ENCODE measurements around the gene TRPC4.

TRPC4 gene

DNA sequence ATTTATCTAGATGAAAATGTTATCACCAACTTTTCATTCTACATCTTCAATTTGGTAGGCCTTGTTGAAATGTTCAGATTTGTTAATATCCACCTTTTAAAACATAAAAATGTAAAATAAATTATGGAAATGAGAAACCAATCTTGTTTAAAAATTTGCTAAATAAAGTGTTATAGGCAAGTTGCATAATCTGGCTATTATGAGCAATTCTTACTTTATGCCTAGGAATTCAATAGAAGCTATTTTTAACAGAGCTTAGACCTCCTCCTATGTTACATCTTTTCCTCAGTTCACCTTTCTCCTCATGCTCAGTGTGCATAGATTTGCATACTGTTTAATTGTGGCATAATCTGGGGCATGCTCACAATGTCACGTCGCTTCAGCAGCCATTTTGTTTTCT, 183.1 kb downstream of the TRPC4 start:
- Mint-ChIP-seq H3K4me3 (no peak overlapping the region), H3K4me1 (ENCODE audit: low read depth in 2 of 2) (no peaks in the 10 kb centered on the region), H3K9me3 (peaks cover 0 to 3% of the 10 kb centered on the region in 2 donors), H3K36me3 (ENCODE audit: insufficient read depth) (no peaks in the 10 kb centered on the region), H3K27me3 (no peaks in the 10 kb centered on the region), H3K27ac (no peak overlapping the region)
- no peak for DNase-seq
- ATAC-seq (replicated peaks) = no peak

DNA sequence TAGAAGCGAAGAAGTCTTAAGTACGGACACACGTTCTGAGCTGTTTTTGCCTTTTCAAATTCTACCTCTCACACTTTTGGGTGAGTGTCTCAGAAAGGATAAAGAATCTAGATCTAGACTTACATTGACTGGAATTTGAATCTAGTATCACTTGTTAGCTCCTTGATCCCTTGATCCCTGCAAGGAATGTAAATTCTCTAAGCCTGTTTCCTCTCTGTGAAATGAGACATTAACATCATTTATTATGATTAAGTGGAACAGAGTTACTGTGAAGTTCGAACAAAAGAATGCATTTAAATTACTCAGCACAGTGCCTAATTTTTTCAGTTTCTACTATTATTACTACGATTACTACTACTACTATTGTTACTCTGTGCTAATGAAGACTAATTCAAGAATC, 184.4 kb downstream of the TRPC4 start:
- ATAC-seq (replicated peaks) (no peak), DNase-seq (no peak)
- Mint-ChIP-seq H3K4me1 (ENCODE audit: low read depth in 2 of 2) (no peaks in the 10 kb centered on the region), H3K36me3 (ENCODE audit: insufficient read depth) (no peaks in the 10 kb centered on the region), H3K27me3 (no peaks in the 10 kb centered on the region), H3K4me3 (no peak overlapping the region), H3K9me3 (peaks cover 0 to 3% of the 10 kb centered on the region in 2 donors), H3K27ac (no peak overlapping the region)

GRCh38 chr13:37682496-37682895, 187.1 kb downstream of the TRPC4 start:
- no peaks in the 10 kb centered on the region for H3K4me1 Mint-ChIP-seq (ENCODE audit: low read depth in 2 of 2)
- H3K27me3 Mint-ChIP-seq = no peaks in the 10 kb centered on the region
- H3K36me3 Mint-ChIP-seq (ENCODE audit: insufficient read depth) = no peaks in the 10 kb centered on the region
- DNase-seq (no peak), ATAC-seq (replicated peaks) (no peak)
- no peak overlapping the region for H3K4me3 Mint-ChIP-seq
- no peak overlapping the region for H3K27ac Mint-ChIP-seq
- H3K9me3 Mint-ChIP-seq = peaks cover 0 to 3% of the 10 kb centered on the region in 2 donors

- H3K4me3 Mint-ChIP-seq = no peak overlapping the region
- no peaks in the 10 kb centered on the region for H3K4me1 Mint-ChIP-seq (ENCODE audit: low read depth in 2 of 2)
- no peaks in the 10 kb centered on the region for H3K36me3 Mint-ChIP-seq (ENCODE audit: insufficient read depth)
- no peaks in the 10 kb centered on the region for H3K27me3 Mint-ChIP-seq
- DNase-seq = no peak
- ATAC-seq (replicated peaks) = no peak
- peaks cover 0 to 3% of the 10 kb centered on the region in 2 donors for H3K9me3 Mint-ChIP-seq
- H3K27ac Mint-ChIP-seq = no peak overlapping the region
Observed at GRCh38 chr13:37681281-37682032, 188.1 kb downstream of the TRPC4 start.

GRCh38 chr13:37680137-37680536, 189.4 kb downstream of the TRPC4 start:
- Mint-ChIP-seq H3K9me3 (peaks cover 0 to 4% of the 10 kb centered on the region in 2 donors), H3K27me3 (no peaks in the 10 kb centered on the region), H3K27ac (no peak overlapping the region), H3K36me3 (ENCODE audit: insufficient read depth) (no peaks in the 10 kb centered on the region), H3K4me1 (ENCODE audit: low read depth in 2 of 2) (no peaks in the 10 kb centered on the region), H3K4me3 (no peak overlapping the region)
- no peak for ATAC-seq (replicated peaks)
- DNase-seq = no peak

DNA sequence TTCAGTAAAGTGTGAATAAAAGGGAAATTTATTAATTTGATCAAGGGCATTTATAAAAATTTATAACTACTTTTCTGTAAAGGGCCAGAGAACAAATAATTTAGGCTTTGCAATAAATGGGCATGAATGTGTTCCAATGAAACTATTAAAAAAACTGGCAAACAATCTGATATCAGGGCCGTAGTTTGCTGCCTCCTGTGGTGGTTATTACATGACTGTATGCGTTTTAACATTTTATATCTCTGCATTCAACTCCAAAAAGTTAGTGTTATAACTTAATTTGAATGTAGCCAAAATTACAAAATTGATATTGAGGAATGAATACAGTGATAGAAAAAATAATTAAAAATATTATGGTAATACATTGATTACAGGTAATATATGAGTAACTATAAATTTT, 190.5 kb downstream of the TRPC4 start:
- H3K36me3 Mint-ChIP-seq (ENCODE audit: insufficient read depth) = no peaks in the 10 kb centered on the region
- H3K4me1 Mint-ChIP-seq (ENCODE audit: low read depth in 2 of 2) = no peaks in the 10 kb centered on the region
- ATAC-seq (replicated peaks) (no peak), DNase-seq (no peak)
- H3K27me3 Mint-ChIP-seq = no peaks in the 10 kb centered on the region
- no peak overlapping the region for H3K4me3 Mint-ChIP-seq
- H3K9me3 Mint-ChIP-seq = peaks cover 0 to 4% of the 10 kb centered on the region in 2 donors
- no peak overlapping the region for H3K27ac Mint-ChIP-seq

- Mint-ChIP-seq H3K27ac (no peak overlapping the region), H3K4me1 (ENCODE audit: low read depth in 2 of 2) (no peaks in the 10 kb centered on the region)
Observed at GRCh38 chr13:37669845-37670244, 199.7 kb downstream of the TRPC4 start.

DNA sequence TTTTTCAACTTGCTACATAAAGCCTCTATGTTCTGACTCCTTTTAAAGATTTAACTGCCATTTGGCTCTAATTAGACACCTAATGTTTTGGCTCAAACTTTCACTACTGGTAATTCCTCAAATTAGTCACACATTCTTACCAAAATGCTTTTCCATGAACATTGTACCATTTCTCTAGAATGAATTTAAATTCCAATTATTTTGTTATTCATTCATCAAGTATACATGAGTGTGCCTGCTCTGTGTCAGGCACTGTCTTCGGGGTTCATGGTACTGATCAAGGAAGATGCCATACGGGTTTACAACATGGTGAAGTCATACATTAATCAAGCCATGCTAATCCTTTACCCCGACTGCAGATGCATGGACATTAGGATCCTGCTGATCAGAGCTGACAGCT, 201.9 kb downstream of the TRPC4 start:
- ATAC-seq (replicated peaks) (no peak), DNase-seq (no peak)
- Mint-ChIP-seq H3K27me3 (no peaks in the 10 kb centered on the region), H3K9me3 (peaks cover 0 to 6% of the 10 kb centered on the region in 2 donors), H3K4me1 (ENCODE audit: low read depth in 2 of 2) (no peaks in the 10 kb centered on the region), H3K27ac (no peak overlapping the region), H3K4me3 (no peak overlapping the region), H3K36me3 (ENCODE audit: insufficient read depth) (no peaks in the 10 kb centered on the region)

More at GRCh38 chr13:37669845-37670244, 199.7 kb downstream of the TRPC4 start:
- DNase-seq (no peak), ATAC-seq (replicated peaks) (no peak)
- Mint-ChIP-seq H3K27me3 (no peaks in the 10 kb centered on the region), H3K36me3 (ENCODE audit: insufficient read depth) (no peaks in the 10 kb centered on the region), H3K9me3 (peaks cover 0 to 4% of the 10 kb centered on the region in 2 donors), H3K4me3 (no peak overlapping the region)

DNA sequence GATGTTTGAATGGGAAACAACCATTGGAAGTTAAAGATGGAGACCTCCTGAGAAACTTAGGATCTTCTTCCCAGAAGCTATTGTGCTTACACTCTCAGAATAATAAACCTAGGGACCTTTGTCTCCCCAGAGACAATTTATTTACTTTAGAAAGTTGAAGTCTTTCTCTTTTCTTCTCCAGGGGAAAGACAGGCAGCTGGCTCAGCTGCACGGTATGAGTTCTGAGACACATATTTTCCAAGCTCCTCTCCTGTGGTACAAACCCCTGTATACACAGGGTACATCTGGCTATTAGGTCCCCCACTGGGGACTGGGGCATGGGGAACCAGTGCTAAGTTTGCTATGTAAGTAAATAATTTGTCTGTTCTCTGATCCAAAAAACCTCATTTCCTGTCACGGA, 203.5 kb downstream of the TRPC4 start:
- Mint-ChIP-seq H3K27me3 (no peaks in the 10 kb centered on the region), H3K4me3 (no peak overlapping the region), H3K9me3 (peaks cover 0 to 6% of the 10 kb centered on the region in 2 donors), H3K36me3 (ENCODE audit: insufficient read depth) (no peaks in the 10 kb centered on the region), H3K27ac (no peak overlapping the region), H3K4me1 (ENCODE audit: low read depth in 2 of 2) (no peaks in the 10 kb centered on the region)
- DNase-seq (no peak), ATAC-seq (replicated peaks) (no peak)

DNA sequence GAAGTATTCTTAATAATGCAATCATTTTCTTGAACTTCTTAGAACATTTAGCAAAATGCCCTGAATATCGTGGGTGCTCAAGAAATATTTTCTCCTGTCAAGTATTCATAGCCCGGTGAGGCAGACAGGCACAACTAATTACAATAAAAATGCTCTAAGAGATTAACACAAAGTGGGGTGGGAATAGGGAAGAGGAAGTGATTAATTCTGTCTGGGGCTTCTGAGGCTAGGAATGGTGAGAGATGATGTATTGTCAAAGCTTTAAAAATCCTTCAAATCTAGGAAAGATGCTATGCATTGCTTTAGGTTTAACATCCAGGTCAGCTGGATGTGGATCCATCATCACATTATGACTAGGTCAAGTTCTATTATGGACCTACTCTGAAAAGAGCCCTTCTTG, 204.2 kb downstream of the TRPC4 start:
- H3K27me3 Mint-ChIP-seq = no peaks in the 10 kb centered on the region
- no peak overlapping the region for H3K27ac Mint-ChIP-seq
- H3K36me3 Mint-ChIP-seq (ENCODE audit: insufficient read depth) = no peaks in the 10 kb centered on the region
- H3K9me3 Mint-ChIP-seq = peaks cover 0 to 6% of the 10 kb centered on the region in 2 donors
- no peak for DNase-seq
- H3K4me3 Mint-ChIP-seq = no peak overlapping the region
- no peak for ATAC-seq (replicated peaks)
- no peaks in the 10 kb centered on the region for H3K4me1 Mint-ChIP-seq (ENCODE audit: low read depth in 2 of 2)

- no peak for DNase-seq
- Mint-ChIP-seq H3K27me3 (no peaks in the 10 kb centered on the region), H3K4me3 (no peak overlapping the region), H3K36me3 (ENCODE audit: insufficient read depth) (no peaks in the 10 kb centered on the region), H3K9me3 (peaks cover 0 to 6% of the 10 kb centered on the region in 2 donors), H3K4me1 (ENCODE audit: low read depth in 2 of 2) (no peaks in the 10 kb centered on the region), H3K27ac (no peak overlapping the region)
- ATAC-seq (replicated peaks) = no peak
Observed at GRCh38 chr13:37663724-37664123, 205.8 kb downstream of the TRPC4 start.

GRCh38 chr13:37662624-37663023, 206.9 kb downstream of the TRPC4 start:
- DNase-seq (no peak), ATAC-seq (replicated peaks) (no peak)
- H3K27me3 Mint-ChIP-seq = no peaks in the 10 kb centered on the region
- peaks cover 0 to 6% of the 10 kb centered on the region in 2 donors for H3K9me3 Mint-ChIP-seq
- H3K27ac Mint-ChIP-seq = no peak overlapping the region
- no peaks in the 10 kb centered on the region for H3K4me1 Mint-ChIP-seq (ENCODE audit: low read depth in 2 of 2)
- no peaks in the 10 kb centered on the region for H3K36me3 Mint-ChIP-seq (ENCODE audit: insufficient read depth)
- H3K4me3 Mint-ChIP-seq = no peak overlapping the region

DNA sequence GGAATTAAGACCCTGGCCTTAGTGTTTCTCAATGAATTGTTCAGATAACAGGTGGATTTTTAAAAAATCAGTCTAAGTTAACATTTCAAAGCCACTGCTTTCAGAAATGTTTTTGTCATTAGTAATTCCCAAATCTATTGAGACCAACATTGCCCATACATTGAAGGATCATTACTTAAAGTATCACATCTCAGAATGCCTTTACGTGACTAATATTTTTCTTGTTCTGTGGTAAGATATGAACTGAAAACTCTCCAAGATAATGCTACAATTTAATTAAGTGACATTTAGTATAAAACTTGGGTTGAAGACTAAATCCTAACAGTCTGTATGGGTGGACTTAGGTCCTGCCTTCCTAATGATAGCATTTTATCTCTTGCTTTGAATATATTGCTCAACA, 211.6 kb downstream of the TRPC4 start:
- no peak for ATAC-seq (replicated peaks)
- H3K27ac Mint-ChIP-seq = no peak overlapping the region
- no peaks in the 10 kb centered on the region for H3K27me3 Mint-ChIP-seq
- no peak for DNase-seq
- H3K4me1 Mint-ChIP-seq (ENCODE audit: low read depth in 2 of 2) = no peaks in the 10 kb centered on the region
- peaks cover 2 to 6% of the 10 kb centered on the region in 2 donors for H3K9me3 Mint-ChIP-seq
- no peak overlapping the region for H3K4me3 Mint-ChIP-seq
- H3K36me3 Mint-ChIP-seq (ENCODE audit: insufficient read depth) = no peaks in the 10 kb centered on the region

GRCh38 chr13:37657134-37657533, 212.4 kb downstream of the TRPC4 start:
- H3K4me3 Mint-ChIP-seq = no peak overlapping the region
- H3K4me1 Mint-ChIP-seq (ENCODE audit: low read depth in 2 of 2) = no peaks in the 10 kb centered on the region
- ATAC-seq (replicated peaks) = no peak
- H3K9me3 Mint-ChIP-seq = peaks cover 4 to 8% of the 10 kb centered on the region in 2 donors
- no peak for DNase-seq
- no peak overlapping the region for H3K27ac Mint-ChIP-seq
- H3K36me3 Mint-ChIP-seq (ENCODE audit: insufficient read depth) = no peaks in the 10 kb centered on the region
- no peaks in the 10 kb centered on the region for H3K27me3 Mint-ChIP-seq

All from effector memory CD8-positive, alpha-beta T cell (primary cell).